Chondrocyte (in vitro differentiated cells): ENCODE data around the gene PLA2G2E. TPM values are rescaled to one million over a fixed set of nuclear protein-coding genes. Genes with fewer than 3 reads are reported as not detected.

Experiments used
- DNase-seq: peaks from one replicate; pipeline ENCODE4 v3.0.0; 2021; ENCODE audit warnings: mixed read lengths, low spot score
- H3K27ac Mint-ChIP-seq: one replicate; pipeline ENCODE4 v1.8.0; 2021; ENCODE audit warnings: mild to moderate bottlenecking, moderate library complexity, mixed read lengths; ENCODE audit not compliant: unreplicated experiment
- H3K27me3 Mint-ChIP-seq: 2 replicates; pipeline ENCODE4 v1.8.0; 2021; ENCODE audit warnings: low read depth, mixed read lengths
- H3K36me3 Mint-ChIP-seq: 2 replicates; pipeline ENCODE4 v1.8.0; 2021; ENCODE audit warnings: low read depth, mixed read lengths
- H3K4me1 Mint-ChIP-seq: 2 replicates; pipeline ENCODE4 v1.8.0; 2021; ENCODE audit warnings: low read depth, mild to moderate bottlenecking, mixed read lengths
- H3K4me3 Mint-ChIP-seq: one replicate; pipeline ENCODE4 v1.8.0; 2021; ENCODE audit warnings: mild to moderate bottlenecking, moderate library complexity, mixed read lengths; ENCODE audit not compliant: unreplicated experiment
- H3K9me3 Mint-ChIP-seq: 2 replicates; pipeline ENCODE4 v1.8.0; 2021; ENCODE audit warnings: low read depth, mixed read lengths
- total RNA-seq: library from RNA; stranded (reverse); gene quantifications from 3 replicates; pipeline ENCODE4 v1.2.1, GENCODE V29; 2021
- TF ChIP-seq, protein P1 (sequence below): fragments of 200-600 bp; sonication (generic); IDR thresholded peaks from 2 replicates; pipeline ENCODE4 v1.5.0; 2021; ENCODE audit warnings: antibody characterized with exemption, mild to moderate bottlenecking, moderate library complexity

Gene PLA2G2E
- total RNA-seq, 1 donor from 2014 or later, result not detected

DNA sequence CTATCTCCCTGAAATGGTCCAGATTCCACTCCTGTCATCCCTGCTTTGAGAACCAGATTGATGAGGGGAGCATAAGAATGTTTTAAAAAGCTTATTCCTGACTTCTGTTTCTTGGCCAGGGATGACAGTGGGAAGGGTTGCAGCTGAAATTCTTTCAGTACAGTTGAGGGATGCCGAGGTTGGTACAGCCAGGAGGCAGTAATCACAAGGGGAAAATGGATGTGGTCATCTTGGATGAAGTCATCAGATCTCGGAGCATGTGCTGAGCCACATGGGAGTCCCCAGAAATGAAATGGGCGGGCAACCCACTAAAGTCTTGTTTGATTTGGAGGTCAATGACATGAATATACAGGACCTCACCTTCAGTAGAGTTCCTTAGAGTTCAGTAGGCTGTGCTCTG, 18.7 kb upstream of the PLA2G2E start:
- TF ChIP-seq, protein P1, sequence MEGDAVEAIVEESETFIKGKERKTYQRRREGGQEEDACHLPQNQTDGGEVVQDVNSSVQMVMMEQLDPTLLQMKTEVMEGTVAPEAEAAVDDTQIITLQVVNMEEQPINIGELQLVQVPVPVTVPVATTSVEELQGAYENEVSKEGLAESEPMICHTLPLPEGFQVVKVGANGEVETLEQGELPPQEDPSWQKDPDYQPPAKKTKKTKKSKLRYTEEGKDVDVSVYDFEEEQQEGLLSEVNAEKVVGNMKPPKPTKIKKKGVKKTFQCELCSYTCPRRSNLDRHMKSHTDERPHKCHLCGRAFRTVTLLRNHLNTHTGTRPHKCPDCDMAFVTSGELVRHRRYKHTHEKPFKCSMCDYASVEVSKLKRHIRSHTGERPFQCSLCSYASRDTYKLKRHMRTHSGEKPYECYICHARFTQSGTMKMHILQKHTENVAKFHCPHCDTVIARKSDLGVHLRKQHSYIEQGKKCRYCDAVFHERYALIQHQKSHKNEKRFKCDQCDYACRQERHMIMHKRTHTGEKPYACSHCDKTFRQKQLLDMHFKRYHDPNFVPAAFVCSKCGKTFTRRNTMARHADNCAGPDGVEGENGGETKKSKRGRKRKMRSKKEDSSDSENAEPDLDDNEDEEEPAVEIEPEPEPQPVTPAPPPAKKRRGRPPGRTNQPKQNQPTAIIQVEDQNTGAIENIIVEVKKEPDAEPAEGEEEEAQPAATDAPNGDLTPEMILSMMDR, result no peak
- Mint-ChIP-seq H3K27ac (no peak overlapping the region), H3K36me3 (no peaks in the 10 kb centered on the region), H3K9me3 (peaks cover 5% of the 10 kb centered on the region), H3K27me3 (peaks cover 17% of the 10 kb centered on the region), H3K4me3 (no peak overlapping the region), H3K4me1 (no peaks in the 10 kb centered on the region)
- no peak for DNase-seq

DNA sequence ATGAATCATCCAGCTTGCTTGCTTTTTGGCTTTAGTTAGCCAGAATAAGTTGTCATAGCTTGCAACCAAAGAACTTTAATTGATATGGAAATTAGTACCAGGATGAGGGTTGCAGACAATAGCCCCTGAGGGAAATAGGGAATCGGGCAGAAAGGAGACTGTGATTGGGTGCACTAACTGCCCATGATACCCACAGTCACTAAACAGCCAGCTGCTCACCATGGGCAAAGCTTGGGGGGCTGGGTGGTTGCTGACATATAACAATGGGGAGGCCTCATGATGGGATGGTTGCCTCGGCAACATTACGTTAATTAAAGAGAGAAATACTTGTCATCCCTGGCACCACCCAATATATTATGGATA, 17.8 kb upstream of the PLA2G2E start:
- TF ChIP-seq, protein P1, result no peak
- no peak for DNase-seq
- Mint-ChIP-seq H3K4me1 (no peaks in the 10 kb centered on the region), H3K27ac (no peak overlapping the region), H3K27me3 (peaks cover 9% of the 10 kb centered on the region), H3K9me3 (peaks cover 3% of the 10 kb centered on the region), H3K36me3 (no peaks in the 10 kb centered on the region), H3K4me3 (no peak overlapping the region)

DNA sequence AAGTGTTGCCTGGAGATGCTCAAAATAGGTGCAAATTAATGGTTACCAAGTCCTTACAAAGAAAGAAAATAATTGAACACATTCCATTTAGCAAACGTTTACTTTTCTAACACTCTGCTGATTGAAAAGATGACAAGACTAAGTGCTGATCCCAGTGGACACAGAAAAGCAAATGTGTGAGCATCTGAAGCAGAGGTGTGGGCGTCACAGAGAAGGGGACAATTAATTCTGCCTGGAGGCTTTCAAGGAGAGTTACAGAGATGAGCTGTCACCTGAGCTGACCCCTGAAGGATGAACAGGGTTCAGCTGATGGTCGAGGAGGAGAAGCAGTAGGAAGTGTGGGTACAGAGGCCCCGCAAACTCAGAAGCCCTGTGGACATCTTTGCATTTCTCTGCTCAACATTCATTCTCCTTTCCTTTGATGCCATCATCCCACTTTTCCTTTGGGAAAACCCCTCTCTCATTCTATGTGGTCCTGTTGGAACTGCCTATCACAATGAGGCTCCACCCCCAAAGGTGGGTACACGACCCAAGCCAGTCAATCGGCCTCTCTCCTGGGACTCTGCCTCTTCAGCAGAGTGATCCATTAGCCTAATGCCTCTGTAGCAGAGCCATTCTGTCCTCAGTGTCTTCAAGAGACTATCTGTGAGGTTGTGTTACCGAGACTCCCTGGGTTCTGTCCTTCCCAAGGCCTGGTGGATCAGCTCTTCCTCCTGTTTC, 17.2 kb upstream of the PLA2G2E start:
- no peak overlapping the region for H3K4me3 Mint-ChIP-seq
- peaks cover 5% of the 10 kb centered on the region for H3K27me3 Mint-ChIP-seq
- no peak for DNase-seq
- H3K4me1 Mint-ChIP-seq, result no peaks in the 10 kb centered on the region
- TF ChIP-seq, protein P1, result no peak
- H3K9me3 Mint-ChIP-seq, result peaks cover 3% of the 10 kb centered on the region
- H3K36me3 Mint-ChIP-seq, result no peaks in the 10 kb centered on the region
- H3K27ac Mint-ChIP-seq, result no peak overlapping the region

- TF ChIP-seq, protein P1, result no peak
- no peak for DNase-seq
- Mint-ChIP-seq H3K4me1 (no peaks in the 10 kb centered on the region), H3K36me3 (no peaks in the 10 kb centered on the region), H3K9me3 (peaks cover 3% of the 10 kb centered on the region), H3K27ac (no peak overlapping the region), H3K4me3 (no peak overlapping the region), H3K27me3 (no peaks in the 10 kb centered on the region)
These were observed 15.1 kb upstream of the PLA2G2E start for GRCh38 chr1:19938472-19938871.

DNA sequence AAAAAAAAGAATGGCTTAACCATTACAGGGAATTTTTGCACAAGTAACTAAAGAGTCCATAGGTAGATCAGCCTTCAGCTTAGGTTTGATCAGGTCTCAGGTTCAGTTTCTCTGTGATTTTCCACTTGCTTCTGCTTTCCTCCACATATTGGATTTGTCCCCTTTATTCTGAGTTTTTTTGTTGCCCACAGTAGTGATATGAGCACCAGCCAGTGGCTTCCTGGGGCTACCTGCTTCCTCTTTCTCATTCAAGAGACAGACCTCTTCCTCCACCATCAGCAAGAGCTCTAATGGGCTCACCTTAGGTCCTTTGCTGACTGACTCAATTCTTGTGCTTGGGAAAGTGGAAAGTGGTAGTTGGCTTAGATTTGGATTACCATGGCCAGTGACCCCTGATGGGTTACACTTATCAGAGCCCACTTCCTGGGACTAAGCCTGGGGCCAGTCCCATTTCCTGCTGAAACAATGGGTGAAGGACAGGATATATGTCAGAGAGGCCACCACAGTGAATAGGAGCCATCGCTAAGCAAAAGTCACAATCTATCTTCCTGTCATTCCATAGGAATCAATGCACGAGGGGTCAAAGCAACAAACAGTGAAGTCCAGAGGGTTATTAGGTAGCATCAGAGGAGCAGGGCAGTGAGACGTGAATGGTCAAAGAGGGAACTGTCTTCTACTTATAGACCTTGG, 12.8 kb upstream of the PLA2G2E start:
- peaks cover 5% of the 10 kb centered on the region for H3K36me3 Mint-ChIP-seq
- DNase-seq, result no peak
- H3K4me1 Mint-ChIP-seq, result no peaks in the 10 kb centered on the region
- H3K27me3 Mint-ChIP-seq, result no peaks in the 10 kb centered on the region
- TF ChIP-seq, protein P1, result no peak
- no peak overlapping the region for H3K4me3 Mint-ChIP-seq
- H3K9me3 Mint-ChIP-seq, result peaks cover 22% of the 10 kb centered on the region
- H3K27ac Mint-ChIP-seq, result no peak overlapping the region
